NCI-H2196 treated with DMSO at 0.1 percent for 48 hours (cell line): ENCODE measurements around the gene RAD51AP2.

ENCODE experiments used
- DNase-seq: peaks from one replicate; lab custom pipeline; 2025; ENCODE audit not compliant: unreplicated experiment; lab: John Stamatoyannopoulos, UW

Gene RAD51AP2

GRCh38 chr2:17470855-17471641 lies 47.2 kb downstream of the RAD51AP2 start:
- no peak for DNase-seq

- DNase-seq = no peak
These were observed 57.2 kb downstream of the RAD51AP2 start for GRCh38 chr2:17461087-17461475.
